ENCODE results near the gene PIGM. TPM values are rescaled to one million over a fixed set of nuclear protein-coding genes. Genes with fewer than 3 reads are reported as not detected.

Gene PIGM
- total and polyA plus RNA-seq, 2 of the 13 experiments (the other 11 are each of a cell fraction or from before 2014, with no cell fraction given): 3.4 to 4.6 TPM

DNA sequence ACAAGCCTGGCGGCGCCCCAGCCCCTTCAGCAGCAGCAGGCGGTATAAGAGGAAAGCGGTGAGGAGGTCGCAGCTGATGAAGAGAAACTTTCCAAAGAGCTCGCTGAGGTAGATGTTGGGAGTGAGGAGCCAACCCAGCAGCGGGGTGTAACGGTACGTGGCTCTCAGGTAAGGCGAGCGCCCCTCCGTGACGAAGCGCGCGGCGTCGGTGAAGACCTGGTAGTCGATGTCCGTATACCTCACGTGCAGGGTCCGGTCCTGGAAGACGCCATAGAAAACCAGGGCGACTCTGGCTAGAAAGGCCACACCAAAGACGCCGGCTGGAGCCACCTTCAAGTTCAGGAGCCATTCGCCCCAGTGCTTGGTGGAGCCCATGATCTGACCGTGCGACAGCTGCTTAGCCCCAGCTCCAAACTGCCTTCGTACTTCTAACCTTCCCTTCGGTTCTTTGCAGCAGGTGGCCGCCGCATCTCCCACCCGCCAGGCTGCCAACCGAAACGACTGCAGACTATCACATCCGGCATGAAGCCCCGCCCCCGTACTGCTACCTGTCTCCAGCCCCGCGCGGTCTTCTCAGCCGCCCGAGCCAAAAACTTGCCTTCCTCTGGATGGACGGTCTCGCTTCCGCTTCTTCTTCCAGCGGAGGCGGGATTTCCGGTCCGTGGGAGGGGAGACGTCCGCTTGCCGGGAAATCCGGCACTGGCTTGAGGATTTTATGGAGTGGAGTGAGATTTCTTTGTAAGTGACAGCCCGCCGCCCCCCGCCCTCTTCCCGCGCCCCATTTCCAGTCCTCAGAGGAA lies at the start of gene PIGM (continued):
- TF ChIP-seq, protein P1, sequence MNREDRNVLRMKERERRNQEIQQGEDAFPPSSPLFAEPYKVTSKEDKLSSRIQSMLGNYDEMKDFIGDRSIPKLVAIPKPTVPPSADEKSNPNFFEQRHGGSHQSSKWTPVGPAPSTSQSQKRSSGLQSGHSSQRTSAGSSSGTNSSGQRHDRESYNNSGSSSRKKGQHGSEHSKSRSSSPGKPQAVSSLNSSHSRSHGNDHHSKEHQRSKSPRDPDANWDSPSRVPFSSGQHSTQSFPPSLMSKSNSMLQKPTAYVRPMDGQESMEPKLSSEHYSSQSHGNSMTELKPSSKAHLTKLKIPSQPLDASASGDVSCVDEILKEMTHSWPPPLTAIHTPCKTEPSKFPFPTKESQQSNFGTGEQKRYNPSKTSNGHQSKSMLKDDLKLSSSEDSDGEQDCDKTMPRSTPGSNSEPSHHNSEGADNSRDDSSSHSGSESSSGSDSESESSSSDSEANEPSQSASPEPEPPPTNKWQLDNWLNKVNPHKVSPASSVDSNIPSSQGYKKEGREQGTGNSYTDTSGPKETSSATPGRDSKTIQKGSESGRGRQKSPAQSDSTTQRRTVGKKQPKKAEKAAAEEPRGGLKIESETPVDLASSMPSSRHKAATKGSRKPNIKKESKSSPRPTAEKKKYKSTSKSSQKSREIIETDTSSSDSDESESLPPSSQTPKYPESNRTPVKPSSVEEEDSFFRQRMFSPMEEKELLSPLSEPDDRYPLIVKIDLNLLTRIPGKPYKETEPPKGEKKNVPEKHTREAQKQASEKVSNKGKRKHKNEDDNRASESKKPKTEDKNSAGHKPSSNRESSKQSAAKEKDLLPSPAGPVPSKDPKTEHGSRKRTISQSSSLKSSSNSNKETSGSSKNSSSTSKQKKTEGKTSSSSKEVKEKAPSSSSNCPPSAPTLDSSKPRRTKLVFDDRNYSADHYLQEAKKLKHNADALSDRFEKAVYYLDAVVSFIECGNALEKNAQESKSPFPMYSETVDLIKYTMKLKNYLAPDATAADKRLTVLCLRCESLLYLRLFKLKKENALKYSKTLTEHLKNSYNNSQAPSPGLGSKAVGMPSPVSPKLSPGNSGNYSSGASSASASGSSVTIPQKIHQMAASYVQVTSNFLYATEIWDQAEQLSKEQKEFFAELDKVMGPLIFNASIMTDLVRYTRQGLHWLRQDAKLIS (CRISPR knock-in tag; IDR thresholded peaks at IDR 0.05): no peak
- TF ChIP-seq PHB2 (IDR thresholded peaks at IDR 0.05; ENCODE audit: partially characterized antibody) (no peak), XRCC5 (optimal IDR thresholded peaks at IDR 0.05; ENCODE audit: low read length) (peak; percentile 44), TBX3 (IDR thresholded peaks at IDR 0.05; ENCODE audit: borderline replicate concordance) (no peak), KAT7 (CRISPR knock-in tag; IDR thresholded peaks at IDR 0.05; ENCODE audit: borderline replicate concordance) (peak; percentile 82; the same call in 1 of the 2 replicates), REPIN1 (CRISPR knock-in tag; IDR thresholded peaks at IDR 0.05; ENCODE audit: borderline replicate concordance, low read depth) (no peak), SMAD3 (CRISPR knock-in tag; IDR thresholded peaks at IDR 0.05) (0 out of 2 replicates have a peak, but pooled peaks have one; percentile 48), ARNT2 (CRISPR knock-in tag; IDR thresholded peaks at IDR 0.05; ENCODE audit: low read depth) (0 out of 2 replicates have a peak, but pooled peaks have one; percentile 46), FLYWCH1 (CRISPR knock-in tag; IDR thresholded peaks at IDR 0.05) (no peak), ATF7 (IDR thresholded peaks at IDR 0.05) (no peak), ATF7 (CRISPR knock-in tag; IDR thresholded peaks at IDR 0.05) (no peak), NR3C1 (CRISPR knock-in tag; IDR thresholded peaks at IDR 0.05) (no peak), RXRB (CRISPR knock-in tag; IDR thresholded peaks at IDR 0.05; ENCODE audit: borderline replicate concordance) (no peak), FOSL1 (CRISPR knock-in tag; IDR thresholded peaks at IDR 0.05; ENCODE audit: borderline replicate concordance) (no peak)
- TF ChIP-seq, protein P2, sequence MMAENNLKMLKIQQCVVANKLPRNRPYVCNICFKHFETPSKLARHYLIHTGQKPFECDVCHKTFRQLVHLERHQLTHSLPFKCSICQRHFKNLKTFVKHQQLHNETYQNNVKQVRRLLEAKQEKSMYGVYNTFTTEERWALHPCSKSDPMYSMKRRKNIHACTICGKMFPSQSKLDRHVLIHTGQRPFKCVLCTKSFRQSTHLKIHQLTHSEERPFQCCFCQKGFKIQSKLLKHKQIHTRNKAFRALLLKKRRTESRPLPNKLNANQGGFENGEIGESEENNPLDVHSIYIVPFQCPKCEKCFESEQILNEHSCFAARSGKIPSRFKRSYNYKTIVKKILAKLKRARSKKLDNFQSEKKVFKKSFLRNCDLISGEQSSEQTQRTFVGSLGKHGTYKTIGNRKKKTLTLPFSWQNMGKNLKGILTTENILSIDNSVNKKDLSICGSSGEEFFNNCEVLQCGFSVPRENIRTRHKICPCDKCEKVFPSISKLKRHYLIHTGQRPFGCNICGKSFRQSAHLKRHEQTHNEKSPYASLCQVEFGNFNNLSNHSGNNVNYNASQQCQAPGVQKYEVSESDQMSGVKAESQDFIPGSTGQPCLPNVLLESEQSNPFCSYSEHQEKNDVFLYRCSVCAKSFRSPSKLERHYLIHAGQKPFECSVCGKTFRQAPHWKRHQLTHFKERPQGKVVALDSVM (CRISPR knock-in tag; IDR thresholded peaks at IDR 0.05): peak; percentile 39; the same call in 1 of the 2 replicates
- TF ChIP-seq, protein P3, sequence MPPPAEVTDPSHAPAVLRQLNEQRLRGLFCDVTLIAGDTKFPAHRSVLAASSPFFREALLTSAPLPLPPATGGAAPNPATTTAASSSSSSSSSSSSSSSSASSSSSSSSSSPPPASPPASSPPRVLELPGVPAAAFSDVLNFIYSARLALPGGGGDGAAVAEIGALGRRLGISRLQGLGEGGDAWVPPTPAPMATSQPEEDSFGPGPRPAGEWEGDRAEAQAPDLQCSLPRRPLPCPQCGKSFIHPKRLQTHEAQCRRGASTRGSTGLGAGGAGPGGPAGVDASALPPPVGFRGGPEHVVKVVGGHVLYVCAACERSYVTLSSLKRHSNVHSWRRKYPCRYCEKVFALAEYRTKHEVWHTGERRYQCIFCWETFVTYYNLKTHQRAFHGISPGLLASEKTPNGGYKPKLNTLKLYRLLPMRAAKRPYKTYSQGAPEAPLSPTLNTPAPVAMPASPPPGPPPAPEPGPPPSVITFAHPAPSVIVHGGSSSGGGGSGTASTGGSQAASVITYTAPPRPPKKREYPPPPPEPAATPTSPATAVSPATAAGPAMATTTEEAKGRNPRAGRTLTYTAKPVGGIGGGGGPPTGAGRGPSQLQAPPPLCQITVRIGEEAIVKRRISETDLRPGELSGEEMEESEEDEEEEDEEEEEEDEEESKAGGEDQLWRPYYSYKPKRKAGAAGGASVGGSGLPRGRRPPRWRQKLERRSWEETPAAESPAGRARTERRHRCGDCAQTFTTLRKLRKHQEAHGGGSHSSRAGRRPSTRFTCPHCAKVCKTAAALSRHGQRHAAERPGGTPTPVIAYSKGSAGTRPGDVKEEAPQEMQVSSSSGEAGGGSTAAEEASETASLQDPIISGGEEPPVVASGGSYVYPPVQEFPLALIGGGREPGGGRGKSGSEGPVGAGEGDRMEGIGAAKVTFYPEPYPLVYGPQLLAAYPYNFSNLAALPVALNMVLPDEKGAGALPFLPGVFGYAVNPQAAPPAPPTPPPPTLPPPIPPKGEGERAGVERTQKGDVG (CRISPR knock-in tag; IDR thresholded peaks at IDR 0.05; ENCODE audit: borderline replicate concordance): peak; percentile 57; the same call in 1 of the 2 replicates
- TF ChIP-seq, protein P4, sequence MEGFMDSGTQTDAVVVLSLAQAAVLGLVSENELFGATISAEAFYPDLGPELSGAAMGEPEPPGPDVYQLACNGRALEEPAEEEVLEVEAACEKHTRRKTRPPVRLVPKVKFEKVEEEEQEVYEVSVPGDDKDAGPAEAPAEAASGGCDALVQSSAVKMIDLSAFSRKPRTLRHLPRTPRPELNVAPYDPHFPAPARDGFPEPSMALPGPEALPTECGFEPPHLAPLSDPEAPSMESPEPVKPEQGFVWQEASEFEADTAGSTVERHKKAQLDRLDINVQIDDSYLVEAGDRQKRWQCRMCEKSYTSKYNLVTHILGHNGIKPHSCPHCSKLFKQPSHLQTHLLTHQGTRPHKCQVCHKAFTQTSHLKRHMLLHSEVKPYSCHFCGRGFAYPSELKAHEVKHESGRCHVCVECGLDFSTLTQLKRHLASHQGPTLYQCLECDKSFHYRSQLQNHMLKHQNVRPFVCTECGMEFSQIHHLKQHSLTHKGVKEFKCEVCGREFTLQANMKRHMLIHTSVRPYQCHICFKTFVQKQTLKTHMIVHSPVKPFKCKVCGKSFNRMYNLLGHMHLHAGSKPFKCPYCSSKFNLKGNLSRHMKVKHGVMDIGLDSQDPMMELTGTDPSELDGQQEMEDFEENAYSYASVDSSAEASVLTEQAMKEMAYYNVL (CRISPR knock-in tag; IDR thresholded peaks at IDR 0.05; ENCODE audit: borderline replicate concordance): peak; percentile 44; the same call in 1 of the 2 replicates
